Spleen (tissue), 7 donors: ENCODE data around the gene FOCAD.

Experiments
- CTCF ChIP-seq, 11 experiments: fragments of 200-600 bp in 7 of 11; fragments of 450-650 bp in 4 of 11; sonication (generic) in 4 of 11; IDR thresholded peaks in 8 of 11; conservative IDR thresholded peaks in 3 of 11; 1 replicate in 7 of 11; 2 replicates in 4 of 11; pipeline versions ENCODE4 v1.4.0 to v1.8.0; 2016 to 2021; ENCODE audit warnings: antibody characterized with exemption in 11 of 11, inconsistent platforms in 4 of 11, mild to moderate bottlenecking in 1 of 11
- POLR2A ChIP-seq, 3 donors: fragments of 450-650 bp; IDR thresholded peaks; one replicate each; pipeline ENCODE4 v1.5.1; 2017; ENCODE audit warnings: antibody characterized with exemption in 3 of 3, mild to moderate bottlenecking in 1 of 3
- POLR2AphosphoS5 ChIP-seq, 3 donors: sonication (generic); formaldehyde crosslinking; IDR thresholded peaks; one replicate each; pipeline ENCODE4 v1.5.1; 2017; ENCODE audit warnings: antibody characterized with exemption in 3 of 3
- donor health status: DM: no; HTN: no; CAD: no; lungs with moderate emphysema.
- donor health status: DM: no; HTN: no; CAD: no.
- donor health status: DM: no; HTN: no; CAD: no.

GRCh38 chr9:20898885-20899554 lies 215.0 kb downstream of the FOCAD start:
- TF ChIP-seq CTCF (IDR thresholded peaks at IDR 0.05 in 8 of 11, conservative IDR thresholded peaks at IDR 0.05 in 3 of 11) (no peak), POLR2A (IDR thresholded peaks at IDR 0.05) (no peak), POLR2AphosphoS5 (IDR thresholded peaks at IDR 0.05) (no peak)
